Activated CD4-positive, alpha-beta memory T cell treated with anti-CD3 and anti-CD28 coated beads for 36 hours (primary cell): ENCODE data around the gene BICC1. TPM values are rescaled to one million over a fixed set of nuclear protein-coding genes. Genes with fewer than 3 reads are reported as not detected.

Experiments used
- CTCF ChIA-PET: fragments of 350-600 bp; sonication (Branson Sonifier 250); formaldehyde crosslinking; loops from one replicate; lab custom pipeline; 2021; ENCODE audit warnings: antibody characterized with exemption, inconsistent platforms; lab: Charles Lee
- POLR2A ChIA-PET: fragments of 350-600 bp; sonication (Branson Sonifier 250); formaldehyde crosslinking; loops from one replicate; lab custom pipeline; 2021; ENCODE audit warnings: antibody characterized with exemption; lab: Charles Lee
- DNase-seq: peaks from one replicate; pipeline ENCODE4 v3.0.0-alpha.2; 2020
- H3K27ac Mint-ChIP-seq: one replicate; pipeline ENCODE4 v1.8.0; 2021; ENCODE audit warnings: mixed read lengths
- H3K27me3 Mint-ChIP-seq: one replicate; pipeline ENCODE4 v1.8.0; 2021; ENCODE audit warnings: mixed read lengths
- H3K36me3 Mint-ChIP-seq: one replicate; pipeline ENCODE4 v1.8.0; 2021; ENCODE audit warnings: mixed read lengths
- H3K4me1 Mint-ChIP-seq: one replicate; pipeline ENCODE4 v1.8.0; 2021; ENCODE audit warnings: low read depth, mixed read lengths
- H3K4me3 Mint-ChIP-seq: one replicate; pipeline ENCODE4 v1.8.0; 2021; ENCODE audit warnings: mild to moderate bottlenecking, mixed read lengths
- H3K9me3 Mint-ChIP-seq: one replicate; pipeline ENCODE4 v1.8.0; 2021; ENCODE audit warnings: mixed read lengths
- intact Hi-C: fragments of 100-400 bp; cut with micrococcal nuclease; formaldehyde crosslinking; loops from one replicate; pipeline ENCODE4 v1.15.1; 2023
- total RNA-seq, 2 experiments: library from RNA; stranded (reverse); gene quantifications; one replicate each; pipeline ENCODE4 v1.2.3, GENCODE V29; 2021

The BICC1 gene
- total RNA-seq, 2 experiments from 2014 or later, result not detected

- CTCF ChIA-PET, result no interaction called here
Observed at GRCh38 chr10:58701405-58702135, 188.9 kb downstream of the BICC1 start.

GRCh38 chr10:58704226-58704625, 191.6 kb downstream of the BICC1 start:
- no peak overlapping the region for H3K4me3 Mint-ChIP-seq
- H3K27ac Mint-ChIP-seq, result no peak overlapping the region
- H3K4me1 Mint-ChIP-seq, result no peaks in the 10 kb centered on the region
- no peaks in the 10 kb centered on the region for H3K9me3 Mint-ChIP-seq
- H3K36me3 Mint-ChIP-seq, result no peaks in the 10 kb centered on the region
- no peaks in the 10 kb centered on the region for H3K27me3 Mint-ChIP-seq
- CTCF ChIA-PET, result no interaction called here
- POLR2A ChIA-PET, result no interaction called here
- no peak for DNase-seq
- intact Hi-C loops, result no loop called here

More at GRCh38 chr10:58701405-58702135, 188.9 kb downstream of the BICC1 start:
- intact Hi-C loops, result no loop called here
- H3K27me3 Mint-ChIP-seq, result no peaks in the 10 kb centered on the region
- no peaks in the 10 kb centered on the region for H3K36me3 Mint-ChIP-seq
- H3K9me3 Mint-ChIP-seq, result no peaks in the 10 kb centered on the region
- no peak for DNase-seq
- POLR2A ChIA-PET, result no interaction called here
- no peak overlapping the region for H3K27ac Mint-ChIP-seq
- H3K4me3 Mint-ChIP-seq, result no peak overlapping the region
- H3K4me1 Mint-ChIP-seq, result no peaks in the 10 kb centered on the region

GRCh38 chr10:58704671-58705141, 192.0 kb downstream of the BICC1 start:
- intact Hi-C loops, result no loop called here
- CTCF ChIA-PET, result no interaction called here
- no peaks in the 10 kb centered on the region for H3K4me1 Mint-ChIP-seq

GRCh38 chr10:58706836-58707235, 194.2 kb downstream of the BICC1 start:
- CTCF ChIA-PET, result no interaction called here
- intact Hi-C loops, result no loop called here
- Mint-ChIP-seq H3K27ac (no peak overlapping the region), H3K27me3 (no peaks in the 10 kb centered on the region), H3K4me1 (no peaks in the 10 kb centered on the region), H3K4me3 (no peak overlapping the region), H3K36me3 (no peaks in the 10 kb centered on the region), H3K9me3 (no peaks in the 10 kb centered on the region)
- POLR2A ChIA-PET, result no interaction called here
- DNase-seq, result no peak

More at GRCh38 chr10:58704671-58705141, 192.0 kb downstream of the BICC1 start:
- Mint-ChIP-seq H3K4me3 (no peak overlapping the region), H3K27ac (no peak overlapping the region), H3K36me3 (no peaks in the 10 kb centered on the region), H3K9me3 (no peaks in the 10 kb centered on the region), H3K27me3 (no peaks in the 10 kb centered on the region)
- no peak for DNase-seq
- POLR2A ChIA-PET, result no interaction called here

- ChIA-PET CTCF (no interaction called here), POLR2A (no interaction called here)
- intact Hi-C loops, result no loop called here
- no peaks in the 10 kb centered on the region for H3K36me3 Mint-ChIP-seq
- no peak for DNase-seq
- H3K27me3 Mint-ChIP-seq, result no peaks in the 10 kb centered on the region
- no peaks in the 10 kb centered on the region for H3K9me3 Mint-ChIP-seq
- no peaks in the 10 kb centered on the region for H3K4me1 Mint-ChIP-seq
- H3K4me3 Mint-ChIP-seq, result no peak overlapping the region
- no peak overlapping the region for H3K27ac Mint-ChIP-seq
Observed at GRCh38 chr10:58712141-58712540, 199.5 kb downstream of the BICC1 start.

- Mint-ChIP-seq H3K4me1 (no peaks in the 10 kb centered on the region), H3K4me3 (no peak overlapping the region), H3K9me3 (no peaks in the 10 kb centered on the region), H3K27ac (no peak overlapping the region), H3K36me3 (no peaks in the 10 kb centered on the region), H3K27me3 (no peaks in the 10 kb centered on the region)
- ChIA-PET CTCF (no interaction called here), POLR2A (no interaction called here)
- DNase-seq, result no peak
- intact Hi-C loops, result no loop called here
Observed at GRCh38 chr10:58712982-58713381, 200.3 kb downstream of the BICC1 start.

GRCh38 chr10:58714409-58714808, 201.7 kb downstream of the BICC1 start:
- intact Hi-C loops, result no loop called here
- H3K27ac Mint-ChIP-seq, result no peak overlapping the region
- ChIA-PET POLR2A (no interaction called here), CTCF (no interaction called here)
- no peaks in the 10 kb centered on the region for H3K9me3 Mint-ChIP-seq
- no peaks in the 10 kb centered on the region for H3K4me1 Mint-ChIP-seq
- H3K36me3 Mint-ChIP-seq, result no peaks in the 10 kb centered on the region
- H3K27me3 Mint-ChIP-seq, result no peaks in the 10 kb centered on the region
- H3K4me3 Mint-ChIP-seq, result no peak overlapping the region
- DNase-seq, result no peak

GRCh38 chr10:58715061-58715460, 202.4 kb downstream of the BICC1 start:
- H3K36me3 Mint-ChIP-seq, result no peaks in the 10 kb centered on the region
- ChIA-PET CTCF (no interaction called here), POLR2A (no interaction called here)
- no peak overlapping the region for H3K4me3 Mint-ChIP-seq
- no peaks in the 10 kb centered on the region for H3K9me3 Mint-ChIP-seq
- H3K27me3 Mint-ChIP-seq, result no peaks in the 10 kb centered on the region
- no peak overlapping the region for H3K27ac Mint-ChIP-seq
- no peaks in the 10 kb centered on the region for H3K4me1 Mint-ChIP-seq
- intact Hi-C loops, result no loop called here
- no peak for DNase-seq

- intact Hi-C loops, result no loop called here
- POLR2A ChIA-PET, result no interaction called here
- no peaks in the 10 kb centered on the region for H3K4me1 Mint-ChIP-seq
- H3K36me3 Mint-ChIP-seq, result no peaks in the 10 kb centered on the region
- no peak overlapping the region for H3K27ac Mint-ChIP-seq
- CTCF ChIA-PET, result no interaction called here
- no peaks in the 10 kb centered on the region for H3K27me3 Mint-ChIP-seq
- H3K9me3 Mint-ChIP-seq, result no peaks in the 10 kb centered on the region
- DNase-seq, result no peak
- no peak overlapping the region for H3K4me3 Mint-ChIP-seq
Observed at GRCh38 chr10:58718596-58718995, 205.9 kb downstream of the BICC1 start.

- H3K36me3 Mint-ChIP-seq, result no peaks in the 10 kb centered on the region
- no peaks in the 10 kb centered on the region for H3K27me3 Mint-ChIP-seq
- no peak overlapping the region for H3K4me3 Mint-ChIP-seq
- CTCF ChIA-PET, result no interaction called here
- no peak for DNase-seq
- no peaks in the 10 kb centered on the region for H3K9me3 Mint-ChIP-seq
- POLR2A ChIA-PET, result no interaction called here
- no peaks in the 10 kb centered on the region for H3K4me1 Mint-ChIP-seq
- no peak overlapping the region for H3K27ac Mint-ChIP-seq
- intact Hi-C loops, result no loop called here
Observed at GRCh38 chr10:58721601-58722281, 209.1 kb downstream of the BICC1 start.

GRCh38 chr10:58723186-58723585, 210.5 kb downstream of the BICC1 start:
- intact Hi-C loops, result no loop called here
- H3K36me3 Mint-ChIP-seq, result no peaks in the 10 kb centered on the region
- no peak overlapping the region for H3K27ac Mint-ChIP-seq
- DNase-seq, result no peak
- CTCF ChIA-PET, result interaction anchor here (0.6 kb wide), 1 partner anchor 435 kb away, joined by 3 read pairs; no protein-coding TSS in a partner anchor
- H3K4me3 Mint-ChIP-seq, result no peak overlapping the region
- no peaks in the 10 kb centered on the region for H3K9me3 Mint-ChIP-seq
- POLR2A ChIA-PET, result no interaction called here
- no peaks in the 10 kb centered on the region for H3K27me3 Mint-ChIP-seq
- H3K4me1 Mint-ChIP-seq, result no peaks in the 10 kb centered on the region

GRCh38 chr10:58723966-58724365, 211.3 kb downstream of the BICC1 start:
- DNase-seq, result no peak
- Mint-ChIP-seq H3K27ac (no peak overlapping the region), H3K9me3 (no peaks in the 10 kb centered on the region), H3K27me3 (no peaks in the 10 kb centered on the region), H3K36me3 (no peaks in the 10 kb centered on the region), H3K4me1 (no peaks in the 10 kb centered on the region), H3K4me3 (no peak overlapping the region)
- POLR2A ChIA-PET, result no interaction called here
- CTCF ChIA-PET, result no interaction called here
- intact Hi-C loops, result no loop called here

GRCh38 chr10:58724781-58725180, 212.1 kb downstream of the BICC1 start:
- Mint-ChIP-seq H3K36me3 (no peaks in the 10 kb centered on the region), H3K4me3 (no peak overlapping the region), H3K4me1 (no peaks in the 10 kb centered on the region), H3K9me3 (no peaks in the 10 kb centered on the region), H3K27me3 (no peaks in the 10 kb centered on the region), H3K27ac (no peak overlapping the region)
- ChIA-PET POLR2A (no interaction called here), CTCF (no interaction called here)
- no peak for DNase-seq
- intact Hi-C loops, result no loop called here
